ENCODE data around the gene VPS39. TPM values are rescaled to one million over a fixed set of nuclear protein-coding genes. Genes with fewer than 3 reads are reported as not detected.
A peak's percentile ranks its signal among the peaks of the same experiment; 100 is the strongest.

Gene VPS39
- total and polyA plus RNA-seq, 9 of the 15 experiments (the other 6 are each of a cell fraction or from before 2014, with no cell fraction given) = 3.2 to 37.3 (median 21.8) TPM

DNA sequence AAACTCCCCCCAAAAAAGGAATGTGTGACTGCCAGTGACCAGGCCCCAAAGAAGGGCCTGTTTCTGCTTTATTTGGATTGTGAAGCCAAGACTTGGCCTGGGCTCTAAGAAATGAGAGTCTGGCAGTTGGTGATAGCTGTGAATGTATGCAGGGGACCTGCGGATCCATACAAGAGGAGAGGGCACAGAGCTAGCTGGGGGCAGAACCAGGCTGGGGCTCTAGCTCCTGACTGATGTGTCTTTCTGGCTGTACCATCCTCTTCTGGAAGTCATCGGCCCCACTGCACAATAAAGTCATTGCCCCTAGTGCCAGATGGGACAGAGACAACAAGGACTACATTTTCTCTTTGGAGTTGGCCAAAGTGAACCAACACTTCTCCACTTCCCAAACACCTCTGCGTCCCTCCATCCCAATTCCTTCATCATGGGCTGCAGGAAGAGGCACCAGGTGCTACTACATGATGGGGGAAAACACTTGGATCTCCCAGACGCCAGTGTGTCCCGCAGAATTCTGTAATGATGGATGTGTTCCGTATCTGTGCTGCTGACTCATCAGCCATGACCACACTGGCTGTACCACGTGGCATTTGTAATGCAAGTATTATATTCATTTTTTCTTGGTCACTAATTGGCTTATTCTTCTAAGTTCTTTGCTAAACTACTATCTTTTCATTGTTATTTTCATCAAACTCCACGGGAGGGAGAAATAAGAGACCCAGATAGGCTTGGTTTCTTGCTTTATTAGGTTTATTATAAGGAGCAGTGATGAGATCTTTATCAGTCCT lies 49.9 kb downstream of the VPS39 start (continued):
- TF ChIP-seq, protein P1, sequence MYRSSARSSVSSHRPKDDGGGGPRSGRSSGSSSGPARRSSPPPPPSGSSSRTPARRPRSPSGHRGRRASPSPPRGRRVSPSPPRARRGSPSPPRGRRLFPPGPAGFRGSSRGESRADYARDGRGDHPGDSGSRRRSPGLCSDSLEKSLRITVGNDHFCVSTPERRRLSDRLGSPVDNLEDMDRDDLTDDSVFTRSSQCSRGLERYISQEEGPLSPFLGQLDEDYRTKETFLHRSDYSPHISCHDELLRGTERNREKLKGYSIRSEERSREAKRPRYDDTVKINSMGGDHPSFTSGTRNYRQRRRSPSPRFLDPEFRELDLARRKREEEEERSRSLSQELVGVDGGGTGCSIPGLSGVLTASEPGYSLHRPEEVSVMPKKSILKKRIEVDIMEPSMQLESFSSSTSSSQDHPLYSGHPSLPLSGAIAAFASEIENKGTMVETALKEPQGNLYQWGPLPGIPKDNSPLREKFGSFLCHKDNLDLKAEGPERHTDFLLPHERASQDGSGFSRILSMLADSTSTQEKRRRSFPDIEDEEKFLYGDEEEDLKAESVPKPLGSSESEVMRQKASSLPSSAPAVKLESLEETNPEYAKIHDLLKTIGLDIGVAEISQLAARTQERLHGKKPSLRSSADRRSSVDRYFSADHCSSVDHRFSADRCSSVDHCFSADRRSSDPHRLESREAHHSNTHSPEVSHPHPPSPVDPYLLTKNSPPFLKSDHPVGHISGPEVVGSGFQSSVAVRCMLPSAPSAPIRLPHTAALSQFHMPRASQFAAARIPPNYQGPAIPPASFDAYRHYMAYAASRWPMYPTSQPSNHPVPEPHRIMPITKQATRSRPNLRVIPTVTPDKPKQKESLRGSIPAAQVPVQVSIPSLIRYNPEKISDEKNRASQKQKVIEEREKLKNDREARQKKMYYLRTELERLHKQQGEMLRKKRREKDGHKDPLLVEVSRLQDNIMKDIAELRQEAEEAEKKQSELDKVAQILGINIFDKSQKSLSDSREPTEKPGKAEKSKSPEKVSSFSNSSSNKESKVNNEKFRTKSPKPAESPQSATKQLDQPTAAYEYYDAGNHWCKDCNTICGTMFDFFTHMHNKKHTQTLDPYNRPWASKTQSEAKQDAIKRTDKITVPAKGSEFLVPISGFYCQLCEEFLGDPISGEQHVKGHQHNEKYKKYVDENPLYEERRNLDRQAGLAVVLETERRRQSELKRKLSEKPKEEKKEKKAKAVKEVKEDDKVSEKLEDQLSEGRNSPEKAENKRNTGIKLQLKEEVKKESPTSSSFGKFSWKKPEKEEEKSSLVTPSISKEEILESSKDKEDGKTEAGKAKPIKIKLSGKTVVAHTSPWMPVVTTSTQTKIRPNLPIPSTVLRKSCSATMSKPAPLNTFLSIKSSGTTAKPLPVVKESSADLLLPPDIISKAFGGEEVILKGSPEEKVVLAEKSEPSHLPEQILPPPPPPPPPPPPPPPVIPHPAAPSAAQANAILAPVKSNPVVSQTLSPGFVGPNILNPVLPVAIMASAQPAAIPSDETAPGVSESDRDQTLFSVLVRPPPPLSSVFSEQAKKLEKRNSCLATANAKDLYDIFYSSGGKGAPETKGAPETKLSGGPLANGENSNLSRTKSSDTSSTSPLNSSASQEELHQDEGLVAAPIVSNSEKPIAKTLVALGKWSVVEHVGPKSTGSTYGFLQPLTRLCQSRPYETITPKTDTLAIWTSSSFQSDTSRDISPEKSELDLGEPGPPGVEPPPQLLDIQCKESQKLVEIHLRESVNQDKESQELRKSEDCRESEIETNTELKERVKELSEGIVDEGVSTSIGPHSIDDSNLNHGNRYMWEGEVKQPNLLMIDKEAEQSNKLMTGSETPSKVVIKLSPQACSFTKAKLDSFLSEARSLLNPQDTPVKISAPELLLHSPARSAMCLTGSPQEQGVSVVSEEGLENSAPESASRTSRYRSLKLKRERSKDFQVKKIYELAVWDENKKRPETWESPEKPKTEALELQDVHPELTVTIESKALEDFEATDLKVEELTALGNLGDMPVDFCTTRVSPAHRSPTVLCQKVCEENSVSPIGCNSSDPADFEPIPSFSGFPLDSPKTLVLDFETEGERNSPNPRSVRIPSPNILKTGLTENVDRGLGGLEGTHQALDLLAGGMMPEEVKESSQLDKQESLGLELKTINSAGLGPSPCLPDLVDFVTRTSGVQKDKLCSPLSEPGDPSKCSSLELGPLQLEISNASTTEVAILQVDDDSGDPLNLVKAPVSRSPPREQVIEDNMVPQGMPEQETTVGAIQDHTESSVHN (IDR thresholded peaks at IDR 0.05; ENCODE audit: borderline replicate concordance in 1 of 2, low read depth in 1 of 2) = no peak
- TF ChIP-seq, protein P2, sequence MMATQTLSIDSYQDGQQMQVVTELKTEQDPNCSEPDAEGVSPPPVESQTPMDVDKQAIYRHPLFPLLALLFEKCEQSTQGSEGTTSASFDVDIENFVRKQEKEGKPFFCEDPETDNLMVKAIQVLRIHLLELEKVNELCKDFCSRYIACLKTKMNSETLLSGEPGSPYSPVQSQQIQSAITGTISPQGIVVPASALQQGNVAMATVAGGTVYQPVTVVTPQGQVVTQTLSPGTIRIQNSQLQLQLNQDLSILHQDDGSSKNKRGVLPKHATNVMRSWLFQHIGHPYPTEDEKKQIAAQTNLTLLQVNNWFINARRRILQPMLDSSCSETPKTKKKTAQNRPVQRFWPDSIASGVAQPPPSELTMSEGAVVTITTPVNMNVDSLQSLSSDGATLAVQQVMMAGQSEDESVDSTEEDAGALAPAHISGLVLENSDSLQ (IDR thresholded peaks at IDR 0.05) = peak; percentile 84
- TF ChIP-seq, protein P3, sequence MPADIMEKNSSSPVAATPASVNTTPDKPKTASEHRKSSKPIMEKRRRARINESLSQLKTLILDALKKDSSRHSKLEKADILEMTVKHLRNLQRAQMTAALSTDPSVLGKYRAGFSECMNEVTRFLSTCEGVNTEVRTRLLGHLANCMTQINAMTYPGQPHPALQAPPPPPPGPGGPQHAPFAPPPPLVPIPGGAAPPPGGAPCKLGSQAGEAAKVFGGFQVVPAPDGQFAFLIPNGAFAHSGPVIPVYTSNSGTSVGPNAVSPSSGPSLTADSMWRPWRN (IDR thresholded peaks at IDR 0.05; ENCODE audit: low read depth) = no peak
- TF ChIP-seq, protein P4, sequence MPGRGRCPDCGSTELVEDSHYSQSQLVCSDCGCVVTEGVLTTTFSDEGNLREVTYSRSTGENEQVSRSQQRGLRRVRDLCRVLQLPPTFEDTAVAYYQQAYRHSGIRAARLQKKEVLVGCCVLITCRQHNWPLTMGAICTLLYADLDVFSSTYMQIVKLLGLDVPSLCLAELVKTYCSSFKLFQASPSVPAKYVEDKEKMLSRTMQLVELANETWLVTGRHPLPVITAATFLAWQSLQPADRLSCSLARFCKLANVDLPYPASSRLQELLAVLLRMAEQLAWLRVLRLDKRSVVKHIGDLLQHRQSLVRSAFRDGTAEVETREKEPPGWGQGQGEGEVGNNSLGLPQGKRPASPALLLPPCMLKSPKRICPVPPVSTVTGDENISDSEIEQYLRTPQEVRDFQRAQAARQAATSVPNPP (IDR thresholded peaks at IDR 0.05; ENCODE audit: borderline replicate concordance, insufficient read depth, insufficient read length) = no peak
- TF ChIP-seq, protein P5, sequence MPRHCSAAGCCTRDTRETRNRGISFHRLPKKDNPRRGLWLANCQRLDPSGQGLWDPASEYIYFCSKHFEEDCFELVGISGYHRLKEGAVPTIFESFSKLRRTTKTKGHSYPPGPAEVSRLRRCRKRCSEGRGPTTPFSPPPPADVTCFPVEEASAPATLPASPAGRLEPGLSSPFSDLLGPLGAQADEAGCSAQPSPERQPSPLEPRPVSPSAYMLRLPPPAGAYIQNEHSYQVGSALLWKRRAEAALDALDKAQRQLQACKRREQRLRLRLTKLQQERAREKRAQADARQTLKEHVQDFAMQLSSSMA (CRISPR knock-in tag; IDR thresholded peaks at IDR 0.05) = no peak
- TF ChIP-seq, protein P6, sequence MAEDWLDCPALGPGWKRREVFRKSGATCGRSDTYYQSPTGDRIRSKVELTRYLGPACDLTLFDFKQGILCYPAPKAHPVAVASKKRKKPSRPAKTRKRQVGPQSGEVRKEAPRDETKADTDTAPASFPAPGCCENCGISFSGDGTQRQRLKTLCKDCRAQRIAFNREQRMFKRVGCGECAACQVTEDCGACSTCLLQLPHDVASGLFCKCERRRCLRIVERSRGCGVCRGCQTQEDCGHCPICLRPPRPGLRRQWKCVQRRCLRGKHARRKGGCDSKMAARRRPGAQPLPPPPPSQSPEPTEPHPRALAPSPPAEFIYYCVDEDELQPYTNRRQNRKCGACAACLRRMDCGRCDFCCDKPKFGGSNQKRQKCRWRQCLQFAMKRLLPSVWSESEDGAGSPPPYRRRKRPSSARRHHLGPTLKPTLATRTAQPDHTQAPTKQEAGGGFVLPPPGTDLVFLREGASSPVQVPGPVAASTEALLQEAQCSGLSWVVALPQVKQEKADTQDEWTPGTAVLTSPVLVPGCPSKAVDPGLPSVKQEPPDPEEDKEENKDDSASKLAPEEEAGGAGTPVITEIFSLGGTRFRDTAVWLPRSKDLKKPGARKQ (CRISPR knock-in tag; IDR thresholded peaks at IDR 0.05) = no peak
- TF ChIP-seq, protein P7, sequence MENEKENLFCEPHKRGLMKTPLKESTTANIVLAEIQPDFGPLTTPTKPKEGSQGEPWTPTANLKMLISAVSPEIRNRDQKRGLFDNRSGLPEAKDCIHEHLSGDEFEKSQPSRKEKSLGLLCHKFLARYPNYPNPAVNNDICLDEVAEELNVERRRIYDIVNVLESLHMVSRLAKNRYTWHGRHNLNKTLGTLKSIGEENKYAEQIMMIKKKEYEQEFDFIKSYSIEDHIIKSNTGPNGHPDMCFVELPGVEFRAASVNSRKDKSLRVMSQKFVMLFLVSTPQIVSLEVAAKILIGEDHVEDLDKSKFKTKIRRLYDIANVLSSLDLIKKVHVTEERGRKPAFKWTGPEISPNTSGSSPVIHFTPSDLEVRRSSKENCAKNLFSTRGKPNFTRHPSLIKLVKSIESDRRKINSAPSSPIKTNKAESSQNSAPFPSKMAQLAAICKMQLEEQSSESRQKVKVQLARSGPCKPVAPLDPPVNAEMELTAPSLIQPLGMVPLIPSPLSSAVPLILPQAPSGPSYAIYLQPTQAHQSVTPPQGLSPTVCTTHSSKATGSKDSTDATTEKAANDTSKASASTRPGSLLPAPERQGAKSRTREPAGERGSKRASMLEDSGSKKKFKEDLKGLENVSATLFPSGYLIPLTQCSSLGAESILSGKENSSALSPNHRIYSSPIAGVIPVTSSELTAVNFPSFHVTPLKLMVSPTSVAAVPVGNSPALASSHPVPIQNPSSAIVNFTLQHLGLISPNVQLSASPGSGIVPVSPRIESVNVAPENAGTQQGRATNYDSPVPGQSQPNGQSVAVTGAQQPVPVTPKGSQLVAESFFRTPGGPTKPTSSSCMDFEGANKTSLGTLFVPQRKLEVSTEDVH (IDR thresholded peaks at IDR 0.05; ENCODE audit: low read depth, partially characterized antibody) = peak; percentile 2
- TF ChIP-seq GTF2A2 (tag; IDR thresholded peaks at IDR 0.05) = no peak

Data from K562 (cell line).